ENCODE results near the gene ANAPC2. TPM values are rescaled to one million over a fixed set of nuclear protein-coding genes. Genes with fewer than 3 reads are reported as not detected.

The ANAPC2 gene
- total RNA-seq, 1 donor from 2014 or later, result 65.0 TPM

- H3K4me1 Mint-ChIP-seq (ENCODE audit: unreplicated experiment), result no peaks in the 10 kb centered on the region
- no peak for TF ChIP-seq CTCF (conservative IDR thresholded peaks at IDR 0.05)
- no peaks in the 10 kb centered on the region for H3K36me3 Mint-ChIP-seq
- no peak overlapping the region for H3K27ac Mint-ChIP-seq
- no peak overlapping the region for H3K4me3 Mint-ChIP-seq
- H3K27me3 Mint-ChIP-seq, result peaks cover 39% of the 10 kb centered on the region
- no peak for DNase-seq (ENCODE audit: extremely low spot score, unreplicated experiment)
- H3K9me3 Mint-ChIP-seq, result no peaks in the 10 kb centered on the region
These were observed 42.4 kb downstream of the ANAPC2 start for GRCh38 chr9:137145731-137146526.

- no peak for DNase-seq (ENCODE audit: extremely low spot score, unreplicated experiment)
- H3K27me3 Mint-ChIP-seq, result peaks cover 57% of the 10 kb centered on the region
- no peaks in the 10 kb centered on the region for H3K36me3 Mint-ChIP-seq
- H3K4me1 Mint-ChIP-seq (ENCODE audit: unreplicated experiment), result no peaks in the 10 kb centered on the region
- H3K9me3 Mint-ChIP-seq, result no peaks in the 10 kb centered on the region
- H3K4me3 Mint-ChIP-seq, result no peak overlapping the region
- no peak for TF ChIP-seq CTCF (conservative IDR thresholded peaks at IDR 0.05)
- no peak overlapping the region for H3K27ac Mint-ChIP-seq
These were observed 44.9 kb downstream of the ANAPC2 start for GRCh38 chr9:137143459-137143858.

GRCh38 chr9:137141976-137142936 is 46.1 kb downstream of the ANAPC2 start:
- Mint-ChIP-seq H3K9me3 (no peaks in the 10 kb centered on the region), H3K36me3 (no peaks in the 10 kb centered on the region), H3K27me3 (peaks cover 63% of the 10 kb centered on the region), H3K4me3 (no peak overlapping the region), H3K4me1 (ENCODE audit: unreplicated experiment) (no peaks in the 10 kb centered on the region), H3K27ac (no peak overlapping the region)
- no peak for DNase-seq (ENCODE audit: extremely low spot score, unreplicated experiment)
- no peak for TF ChIP-seq CTCF (conservative IDR thresholded peaks at IDR 0.05)

GRCh38 chr9:137141050-137141810 is 47.1 kb downstream of the ANAPC2 start:
- H3K4me3 Mint-ChIP-seq, result no peak overlapping the region
- H3K4me1 Mint-ChIP-seq (ENCODE audit: unreplicated experiment), result no peaks in the 10 kb centered on the region
- no peak for DNase-seq (ENCODE audit: extremely low spot score, unreplicated experiment)
- H3K27me3 Mint-ChIP-seq, result peaks cover 70% of the 10 kb centered on the region
- H3K36me3 Mint-ChIP-seq, result no peaks in the 10 kb centered on the region
- H3K9me3 Mint-ChIP-seq, result no peaks in the 10 kb centered on the region
- TF ChIP-seq CTCF (conservative IDR thresholded peaks at IDR 0.05), result no peak
- no peak overlapping the region for H3K27ac Mint-ChIP-seq

All from type B pancreatic cell (in vitro differentiated cells).